Activated CD4-positive, alpha-beta T cell treated with anti-CD3 and anti-CD28 coated beads for 4 hours (primary cell): ENCODE data around the gene CRYZ.
"Not testable (repeated sequence)": the region's sequence is repeated elsewhere in the genome, so short reads cannot be mapped to it uniquely, and the experiment has no call there.

Source experiments
- DNase-seq, 2 donors: peaks; one replicate each; pipeline ENCODE4 v3.0.0-alpha.2; 2020

The CRYZ gene

GRCh38 chr1:74679811-74680210 lies 53.0 kb downstream of the CRYZ start:
- no peak for DNase-seq

GRCh38 chr1:74677926-74678325 lies 54.9 kb downstream of the CRYZ start:
- no peak for DNase-seq

GRCh38 chr1:74674278-74675048 lies 58.4 kb downstream of the CRYZ start:
- no peak for DNase-seq

- DNase-seq, result no peak
Observed at GRCh38 chr1:74673351-74674111, 59.3 kb downstream of the CRYZ start, which contains the start of gene ERICH3. TSS of gene ERICH3 (minus strand) at chr1:74673792. CDS start at chr1:74673519, 273 bp downstream.

- DNase-seq, result not testable (repeated sequence)
Observed at GRCh38 chr1:74670866-74671265, 62.0 kb downstream of the CRYZ start.
